ENCODE results near the gene SV2C. TPM values are rescaled to one million over a fixed set of nuclear protein-coding genes. Genes with fewer than 3 reads are reported as not detected.
"Not testable (repeated sequence)": the region's sequence is repeated elsewhere in the genome, so short reads cannot be mapped to it uniquely, and the experiment has no call there.

Gene SV2C
- total RNA-seq, 2 experiments from 2014 or later, result 0.20 to 0.26 TPM

GRCh38 chr5:76336253-76336809, 253.1 kb downstream of the SV2C start:
- H3K27ac Mint-ChIP-seq; DNase-seq; H3K4me3 Mint-ChIP-seq; H3K27me3 Mint-ChIP-seq; ATAC-seq; CTCF ChIA-PET; H3K9me3 Mint-ChIP-seq (ENCODE audit: low read depth): not testable (repeated sequence)
- peaks cover 11% of the 10 kb centered on the region for H3K36me3 Mint-ChIP-seq
- H3K4me1 Mint-ChIP-seq, result peaks cover 39% of the 10 kb centered on the region

GRCh38 chr5:76337953-76338451, 254.8 kb downstream of the SV2C start:
- Mint-ChIP-seq H3K27ac (peak overlapping the region; percentile 15), H3K9me3 (ENCODE audit: low read depth) (peaks cover 2% of the 10 kb centered on the region), H3K4me1 (peaks cover 35% of the 10 kb centered on the region), H3K27me3 (no peaks in the 10 kb centered on the region), H3K36me3 (peaks cover 8% of the 10 kb centered on the region), H3K4me3 (no peak overlapping the region)
- CTCF ChIA-PET, result interaction anchor here (0.7 to 1.3 kb wide), 6 partner anchors 11 to 245 kb away, joined by 3 to 5 read pairs (median 4); partner anchors contain the start of gene IQGAP2
- ATAC-seq (peak; percentile 75), DNase-seq (peak; percentile 59)

GRCh38 chr5:76339919-76340318, 256.7 kb downstream of the SV2C start:
- Mint-ChIP-seq H3K27ac (no peak overlapping the region), H3K4me1 (peaks cover 29% of the 10 kb centered on the region), H3K36me3 (peaks cover 8% of the 10 kb centered on the region), H3K9me3 (ENCODE audit: low read depth) (peaks cover 2% of the 10 kb centered on the region), H3K27me3 (no peaks in the 10 kb centered on the region), H3K4me3 (no peak overlapping the region)
- no peak for ATAC-seq
- CTCF ChIA-PET, result interaction anchor here (1.0 to 2.4 kb wide), 2 partner anchors 10 to 204 kb away, joined by 3 to 9 read pairs; no protein-coding TSS in a partner anchor
- no peak for DNase-seq

GRCh38 chr5:76341651-76342334, 258.6 kb downstream of the SV2C start:
- Mint-ChIP-seq H3K36me3 (peaks cover 2% of the 10 kb centered on the region), H3K4me1 (peaks cover 26% of the 10 kb centered on the region), H3K4me3 (no peak overlapping the region), H3K9me3 (ENCODE audit: low read depth) (no peaks in the 10 kb centered on the region), H3K27me3 (no peaks in the 10 kb centered on the region), H3K27ac (peak overlapping the region; percentile 52)
- CTCF ChIA-PET, result interaction anchor here (0.7 to 2.4 kb wide), 5 partner anchors 8 to 241 kb away, joined by 3 to 9 read pairs (median 4); no protein-coding TSS in a partner anchor
- peak; percentile 60 for ATAC-seq
- no peak for DNase-seq

- Mint-ChIP-seq H3K4me1 (peaks cover 25% of the 10 kb centered on the region), H3K9me3 (ENCODE audit: low read depth) (no peaks in the 10 kb centered on the region), H3K4me3 (no peak overlapping the region), H3K27me3 (no peaks in the 10 kb centered on the region), H3K36me3 (no peaks in the 10 kb centered on the region), H3K27ac (peak overlapping the region; percentile 52)
- CTCF ChIA-PET, result interaction anchor here (0.7 to 2.4 kb wide), 4 partner anchors 12 to 241 kb away, joined by 3 to 9 read pairs (median 4); no protein-coding TSS in a partner anchor
- ATAC-seq (no peak), DNase-seq (no peak)
These were observed 259.3 kb downstream of the SV2C start for GRCh38 chr5:76342474-76342873.

GRCh38 chr5:76345582-76345981, 262.4 kb downstream of the SV2C start:
- ATAC-seq (no peak), DNase-seq (no peak)
- H3K27ac Mint-ChIP-seq, result no peak overlapping the region
- no peaks in the 10 kb centered on the region for H3K36me3 Mint-ChIP-seq
- H3K27me3 Mint-ChIP-seq, result no peaks in the 10 kb centered on the region
- no peak overlapping the region for H3K4me3 Mint-ChIP-seq
- CTCF ChIA-PET, result interaction anchor here (0.6 to 1.7 kb wide), 3 partner anchors 13 to 447 kb away, joined by 3 to 4 read pairs (median 4); no protein-coding TSS in a partner anchor
- no peaks in the 10 kb centered on the region for H3K9me3 Mint-ChIP-seq (ENCODE audit: low read depth)
- H3K4me1 Mint-ChIP-seq, result peaks cover 17% of the 10 kb centered on the region

- H3K27ac Mint-ChIP-seq, result no peak overlapping the region
- peaks cover 3% of the 10 kb centered on the region for H3K4me1 Mint-ChIP-seq
- ATAC-seq, result no peak
- H3K9me3 Mint-ChIP-seq (ENCODE audit: low read depth), result no peaks in the 10 kb centered on the region
- CTCF ChIA-PET, result interaction anchor here (1.3 to 1.6 kb wide), 2 partner anchors 42 to 83 kb away, joined by 3 to 4 read pairs; no protein-coding TSS in a partner anchor
- no peak for DNase-seq
- no peak overlapping the region for H3K4me3 Mint-ChIP-seq
- H3K27me3 Mint-ChIP-seq, result no peaks in the 10 kb centered on the region
- H3K36me3 Mint-ChIP-seq, result no peaks in the 10 kb centered on the region
These were observed 268.0 kb downstream of the SV2C start for GRCh38 chr5:76351176-76351575.

GRCh38 chr5:76351577-76351976, 268.4 kb downstream of the SV2C start:
- no peaks in the 10 kb centered on the region for H3K9me3 Mint-ChIP-seq (ENCODE audit: low read depth)
- DNase-seq (no peak), ATAC-seq (no peak)
- H3K27me3 Mint-ChIP-seq, result no peaks in the 10 kb centered on the region
- H3K27ac Mint-ChIP-seq, result no peak overlapping the region
- H3K4me1 Mint-ChIP-seq, result peaks cover 3% of the 10 kb centered on the region
- H3K4me3 Mint-ChIP-seq, result no peak overlapping the region
- H3K36me3 Mint-ChIP-seq, result no peaks in the 10 kb centered on the region
- CTCF ChIA-PET, result interaction anchor here (1.3 to 1.6 kb wide), 2 partner anchors 43 to 82 kb away, joined by 3 to 4 read pairs; no protein-coding TSS in a partner anchor

GRCh38 chr5:76356887-76357286, 273.7 kb downstream of the SV2C start:
- no peak overlapping the region for H3K4me3 Mint-ChIP-seq
- no peaks in the 10 kb centered on the region for H3K9me3 Mint-ChIP-seq (ENCODE audit: low read depth)
- H3K27me3 Mint-ChIP-seq, result peaks cover 3% of the 10 kb centered on the region
- H3K27ac Mint-ChIP-seq, result no peak overlapping the region
- DNase-seq (no peak), ATAC-seq (no peak)
- CTCF ChIA-PET, result no interaction called here
- H3K36me3 Mint-ChIP-seq, result no peaks in the 10 kb centered on the region
- H3K4me1 Mint-ChIP-seq, result no peaks in the 10 kb centered on the region

GRCh38 chr5:76363352-76364225, 280.4 kb downstream of the SV2C start:
- Mint-ChIP-seq H3K4me3 (no peak overlapping the region), H3K27me3 (peaks cover 2% of the 10 kb centered on the region), H3K27ac (no peak overlapping the region), H3K9me3 (ENCODE audit: low read depth) (no peaks in the 10 kb centered on the region), H3K4me1 (peaks cover 13% of the 10 kb centered on the region), H3K36me3 (peaks cover 2% of the 10 kb centered on the region)
- DNase-seq, result no peak
- ATAC-seq, result no peak
- CTCF ChIA-PET, result interaction anchor here (1.0 to 1.3 kb wide), 2 partner anchors 16 to 54 kb away, joined by 3 to 5 read pairs; no protein-coding TSS in a partner anchor

- CTCF ChIA-PET, result interaction anchor here (1.0 to 1.3 kb wide), 2 partner anchors 15 to 55 kb away, joined by 3 to 5 read pairs; no protein-coding TSS in a partner anchor
- H3K27ac Mint-ChIP-seq, result no peak overlapping the region
- peaks cover 18% of the 10 kb centered on the region for H3K4me1 Mint-ChIP-seq
- H3K4me3 Mint-ChIP-seq, result no peak overlapping the region
- ATAC-seq (no peak), DNase-seq (no peak)
- H3K27me3 Mint-ChIP-seq, result peaks cover 2% of the 10 kb centered on the region
- peaks cover 6% of the 10 kb centered on the region for H3K36me3 Mint-ChIP-seq
- H3K9me3 Mint-ChIP-seq (ENCODE audit: low read depth), result peaks cover 4% of the 10 kb centered on the region
These were observed 281.0 kb downstream of the SV2C start for GRCh38 chr5:76364226-76364589.

GRCh38 chr5:76365561-76365960, 282.4 kb downstream of the SV2C start:
- H3K27ac Mint-ChIP-seq, result no peak overlapping the region
- H3K27me3 Mint-ChIP-seq, result peaks cover 2% of the 10 kb centered on the region
- DNase-seq, result no peak
- CTCF ChIA-PET, result interaction anchor here (1.2 kb wide), 1 partner anchor 27 kb away, joined by 3 read pairs; no protein-coding TSS in a partner anchor
- H3K4me1 Mint-ChIP-seq, result peaks cover 21% of the 10 kb centered on the region
- no peak for ATAC-seq
- H3K36me3 Mint-ChIP-seq, result peaks cover 6% of the 10 kb centered on the region
- H3K9me3 Mint-ChIP-seq (ENCODE audit: low read depth), result peaks cover 4% of the 10 kb centered on the region
- H3K4me3 Mint-ChIP-seq, result no peak overlapping the region

GRCh38 chr5:76366596-76366995, 283.4 kb downstream of the SV2C start:
- CTCF ChIA-PET, result no interaction called here
- DNase-seq (no peak), ATAC-seq (no peak)
- Mint-ChIP-seq H3K9me3 (ENCODE audit: low read depth) (peaks cover 4% of the 10 kb centered on the region), H3K27me3 (peaks cover 2% of the 10 kb centered on the region), H3K4me1 (peaks cover 24% of the 10 kb centered on the region), H3K4me3 (no peak overlapping the region), H3K36me3 (peaks cover 8% of the 10 kb centered on the region), H3K27ac (no peak overlapping the region)
